Gastrocnemius medialis (tissue), 4 donors: ENCODE data around the gene TPO. TPM values are rescaled to one million over a fixed set of nuclear protein-coding genes. Genes with fewer than 3 reads are reported as not detected.

Source experiments
- ATAC-seq, 2 donors: fragments of 150-250 bp; one replicate each; pipeline ENCODE4 v1.9.1; 2016
- DNase-seq, 2 donors: peaks; one replicate each; pipeline ENCODE4 v3.0.0-alpha.2; 2019
- H3K27ac ChIP-seq, 4 donors: fragments of 200-600 bp; sonication (generic); 1 replicate in 1 of 4; 2 replicates in 3 of 4; pipeline ENCODE4 v1.5.1; 2016 to 2018; ENCODE audit warnings: mild to moderate bottlenecking in 2 of 4, moderate library complexity in 1 of 4
- H3K27me3 ChIP-seq, 3 donors: fragments of 200-600 bp; sonication (generic) in 2 of 3; 1 replicate in 1 of 3; 2 replicates in 2 of 3; pipeline versions ENCODE4 v1.5.1 to v1.6.0; 2016 to 2019; ENCODE audit warnings: mild to moderate bottlenecking in 1 of 3, moderate library complexity in 1 of 3
- H3K36me3 ChIP-seq, 2 donors: fragments of 200-600 bp; sonication (generic) in 1 of 2; one replicate each; pipeline ENCODE4 v1.5.1; 2017 to 2018
- H3K4me1 ChIP-seq, 2 donors: fragments of 200-600 bp; sonication (generic) in 1 of 2; one replicate each; pipeline ENCODE4 v1.5.1; 2016 to 2017; ENCODE audit warnings: mild to moderate bottlenecking in 2 of 2
- H3K4me3 ChIP-seq, 4 donors: fragments of 200-600 bp; sonication (generic) in 3 of 4; 1 replicate in 1 of 4; 2 replicates in 3 of 4; pipeline ENCODE4 v1.5.1; 2016 to 2019; ENCODE audit warnings: mild to moderate bottlenecking in 2 of 4
- H3K9me3 ChIP-seq, 3 donors: fragments of 200-600 bp; sonication (generic) in 2 of 3; 1 replicate in 1 of 3; 2 replicates in 2 of 3; pipeline ENCODE4 v1.5.1; 2016 to 2019
- CTCF ChIP-seq, 5 experiments: fragments of 450-650 bp in 3 of 5; fragments of 200-600 bp in 2 of 5; sonication (generic) in 2 of 5; IDR thresholded peaks in 4 of 5; conservative IDR thresholded peaks in 1 of 5; 1 replicate in 4 of 5; 2 replicates in 1 of 5; pipeline ENCODE4 v1.5.1; 2016 to 2019; ENCODE audit warnings: antibody characterized with exemption in 5 of 5, mild to moderate bottlenecking in 3 of 5, moderate library complexity in 3 of 5
- POLR2A ChIP-seq, 2 donors: fragments of 450-650 bp; IDR thresholded peaks; one replicate each; pipeline ENCODE4 v1.6.1; 2017; ENCODE audit warnings: antibody characterized with exemption in 2 of 2, mild to moderate bottlenecking in 2 of 2, moderate library complexity in 2 of 2
- in situ Hi-C, 4 donors: fragments of 200-750 bp; cut with MboI; loops; one replicate each; pipeline versions ENCODE4 v1.15.0 to v1.8.0; 2017; ENCODE audit warnings: low sequenced_read_pairs in 4 of 4
- intact Hi-C: fragments of 100-400 bp; cut with DNase I; formaldehyde crosslinking; loops from one replicate; pipeline ENCODE4 v1.15.1; 2023; ENCODE audit warnings: low total_unique reads
- total RNA-seq, 4 donors: library from RNA; depleted of rRNA; stranded (reverse); fragments of >200 nt; gene quantifications; one replicate each; pipeline versions ENCODE4 v1.1.0 to v1.2.3, GENCODE V29; 2016

Gene TPO
- total RNA-seq, 4 donors from 2014 or later, result 3.3 to 11.6 (median 5.3) TPM

- Histone ChIP-seq H3K36me3 (no peaks in the 10 kb centered on the region), H3K9me3 (no peaks in the 10 kb centered on the region), H3K4me3 (no peak overlapping the region), H3K4me1 (peaks cover 0 to 11% of the 10 kb centered on the region in 2 donors), H3K27me3 (peaks cover 0 to 4% (median 0%) of the 10 kb centered on the region in 3 donors), H3K27ac (no peak overlapping the region)
- no peak for ATAC-seq
- DNase-seq, result no peak
- no peak for TF ChIP-seq POLR2A (IDR thresholded peaks at IDR 0.05)
- no peak for TF ChIP-seq CTCF (IDR thresholded peaks at IDR 0.05 in 4 of 5, conservative IDR thresholded peaks at IDR 0.05 in 1 of 5)
- in situ Hi-C loops (loop anchor here in 1 of 4 donors (25.0 kb wide), 1 partner anchor 835 kb away; no protein-coding TSS in a partner anchor), intact Hi-C loops (loop anchor here (5.0 to 10.0 kb wide), 3 partner anchors 592 to 832 kb away; partner anchors contain the start of gene SNTG2)
Measured at GRCh38 chr2:1546901-1547300, 133.6 kb downstream of the TPO start.

- H3K9me3 ChIP-seq, result no peaks in the 10 kb centered on the region
- in situ Hi-C loops, result loop anchor here in 1 of 4 donors (25.0 kb wide), 1 partner anchor 837 kb away; no protein-coding TSS in a partner anchor
- peak; percentile 55 to 74 for ATAC-seq
Measured at GRCh38 chr2:1548910-1549673, 135.8 kb downstream of the TPO start.

GRCh38 chr2:1550076-1550475, 136.8 kb downstream of the TPO start:
- H3K4me3 ChIP-seq, result no peak overlapping the region
- no peaks in the 10 kb centered on the region for H3K9me3 ChIP-seq
- no peaks in the 10 kb centered on the region for H3K36me3 ChIP-seq
- H3K27ac ChIP-seq, result no peak overlapping the region
- in situ Hi-C loops (no loop called here), intact Hi-C loops (loop anchor here (5.0 kb wide), 1 partner anchor 267 kb away; no protein-coding TSS in a partner anchor)
- DNase-seq (no peak), ATAC-seq (no peak)
- TF ChIP-seq CTCF (IDR thresholded peaks at IDR 0.05 in 4 of 5, conservative IDR thresholded peaks at IDR 0.05 in 1 of 5) (no peak), POLR2A (IDR thresholded peaks at IDR 0.05) (no peak)
- peaks cover 0 to 4% (median 0%) of the 10 kb centered on the region in 3 donors for H3K27me3 ChIP-seq
- H3K4me1 ChIP-seq, result peaks cover 0 to 11% of the 10 kb centered on the region in 2 donors

More at GRCh38 chr2:1548910-1549673, 135.8 kb downstream of the TPO start:
- Histone ChIP-seq H3K27me3 (peaks cover 0 to 4% (median 0%) of the 10 kb centered on the region in 3 donors), H3K27ac (no peak overlapping the region), H3K4me3 (no peak overlapping the region), H3K4me1 (peaks cover 0 to 11% of the 10 kb centered on the region in 2 donors), H3K36me3 (no peaks in the 10 kb centered on the region)
- DNase-seq, result peak; percentile 19 to 43
- intact Hi-C loops, result loop anchor here (5.0 to 10.0 kb wide), 3 partner anchors 594 to 834 kb away; partner anchors contain the start of gene SNTG2
- TF ChIP-seq POLR2A (IDR thresholded peaks at IDR 0.05), result no peak
- TF ChIP-seq CTCF (IDR thresholded peaks at IDR 0.05 in 4 of 5, conservative IDR thresholded peaks at IDR 0.05 in 1 of 5), result no peak

- Histone ChIP-seq H3K4me3 (no peak overlapping the region), H3K36me3 (no peaks in the 10 kb centered on the region), H3K27ac (no peak overlapping the region), H3K27me3 (peaks cover 0 to 4% (median 0%) of the 10 kb centered on the region in 3 donors), H3K9me3 (no peaks in the 10 kb centered on the region), H3K4me1 (peaks cover 0 to 11% of the 10 kb centered on the region in 2 donors)
- DNase-seq, result no peak
- ATAC-seq, result peak; percentile 45 to 66
- in situ Hi-C loops (no loop called here), intact Hi-C loops (loop anchor here (5.0 kb wide), 1 partner anchor 267 kb away; no protein-coding TSS in a partner anchor)
- no peak for TF ChIP-seq POLR2A (IDR thresholded peaks at IDR 0.05)
- TF ChIP-seq CTCF (IDR thresholded peaks at IDR 0.05 in 4 of 5, conservative IDR thresholded peaks at IDR 0.05 in 1 of 5), result peak; percentile 26 to 93 (median 83)
Measured at GRCh38 chr2:1550658-1551316, 137.5 kb downstream of the TPO start.
